Kidney capillary endothelial cell (primary cell): ENCODE results near the gene TTC17.
A peak's percentile ranks its signal among the peaks of the same experiment; 100 is the strongest.
"Not testable (repeated sequence)": the region's sequence is repeated elsewhere in the genome, so short reads cannot be mapped to it uniquely, and the experiment has no call there.

Experiments used
- DNase-seq: peaks from one replicate; pipeline ENCODE4 v3.0.0-alpha.2; 2018; ENCODE audit warnings: low spot score

TTC17 gene, protein sequence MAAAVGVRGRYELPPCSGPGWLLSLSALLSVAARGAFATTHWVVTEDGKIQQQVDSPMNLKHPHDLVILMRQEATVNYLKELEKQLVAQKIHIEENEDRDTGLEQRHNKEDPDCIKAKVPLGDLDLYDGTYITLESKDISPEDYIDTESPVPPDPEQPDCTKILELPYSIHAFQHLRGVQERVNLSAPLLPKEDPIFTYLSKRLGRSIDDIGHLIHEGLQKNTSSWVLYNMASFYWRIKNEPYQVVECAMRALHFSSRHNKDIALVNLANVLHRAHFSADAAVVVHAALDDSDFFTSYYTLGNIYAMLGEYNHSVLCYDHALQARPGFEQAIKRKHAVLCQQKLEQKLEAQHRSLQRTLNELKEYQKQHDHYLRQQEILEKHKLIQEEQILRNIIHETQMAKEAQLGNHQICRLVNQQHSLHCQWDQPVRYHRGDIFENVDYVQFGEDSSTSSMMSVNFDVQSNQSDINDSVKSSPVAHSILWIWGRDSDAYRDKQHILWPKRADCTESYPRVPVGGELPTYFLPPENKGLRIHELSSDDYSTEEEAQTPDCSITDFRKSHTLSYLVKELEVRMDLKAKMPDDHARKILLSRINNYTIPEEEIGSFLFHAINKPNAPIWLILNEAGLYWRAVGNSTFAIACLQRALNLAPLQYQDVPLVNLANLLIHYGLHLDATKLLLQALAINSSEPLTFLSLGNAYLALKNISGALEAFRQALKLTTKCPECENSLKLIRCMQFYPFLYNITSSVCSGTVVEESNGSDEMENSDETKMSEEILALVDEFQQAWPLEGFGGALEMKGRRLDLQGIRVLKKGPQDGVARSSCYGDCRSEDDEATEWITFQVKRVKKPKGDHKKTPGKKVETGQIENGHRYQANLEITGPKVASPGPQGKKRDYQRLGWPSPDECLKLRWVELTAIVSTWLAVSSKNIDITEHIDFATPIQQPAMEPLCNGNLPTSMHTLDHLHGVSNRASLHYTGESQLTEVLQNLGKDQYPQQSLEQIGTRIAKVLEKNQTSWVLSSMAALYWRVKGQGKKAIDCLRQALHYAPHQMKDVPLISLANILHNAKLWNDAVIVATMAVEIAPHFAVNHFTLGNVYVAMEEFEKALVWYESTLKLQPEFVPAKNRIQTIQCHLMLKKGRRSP

DNA sequence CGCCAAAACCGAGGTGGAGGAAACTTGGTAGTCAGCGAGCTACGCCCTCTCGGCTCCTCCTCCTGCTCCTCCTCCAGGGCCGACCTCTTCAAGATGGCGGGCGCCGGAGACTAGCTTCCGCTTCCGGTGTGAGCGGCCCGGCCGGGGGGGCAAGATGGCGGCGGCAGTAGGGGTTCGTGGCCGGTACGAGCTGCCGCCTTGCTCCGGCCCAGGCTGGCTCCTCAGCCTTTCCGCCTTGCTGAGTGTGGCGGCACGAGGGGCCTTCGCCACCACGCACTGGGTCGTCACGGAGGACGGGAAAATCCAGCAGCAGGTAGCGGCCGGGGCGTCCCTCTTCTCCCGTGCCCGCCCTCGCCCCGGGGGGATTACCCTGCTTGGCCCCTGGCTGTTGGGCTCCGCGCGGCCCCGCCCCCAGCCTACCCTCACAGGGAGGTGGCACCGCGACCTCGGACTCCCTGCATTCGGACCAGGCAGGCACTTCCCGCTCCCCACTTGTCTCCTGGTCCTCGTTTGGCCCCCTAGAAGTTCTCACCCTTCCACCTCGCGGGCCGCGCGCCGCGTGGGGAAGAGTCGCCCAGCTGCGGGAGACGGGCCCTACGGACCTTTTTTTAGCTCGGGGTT lies at the start of gene TTC17:
TSS of gene TTC17 (plus strand) at position 120 of the 621 bp plus-strand sequence. CDS start at position 155, 35 bp downstream.
- DNase-seq: peak; percentile 89

DNA sequence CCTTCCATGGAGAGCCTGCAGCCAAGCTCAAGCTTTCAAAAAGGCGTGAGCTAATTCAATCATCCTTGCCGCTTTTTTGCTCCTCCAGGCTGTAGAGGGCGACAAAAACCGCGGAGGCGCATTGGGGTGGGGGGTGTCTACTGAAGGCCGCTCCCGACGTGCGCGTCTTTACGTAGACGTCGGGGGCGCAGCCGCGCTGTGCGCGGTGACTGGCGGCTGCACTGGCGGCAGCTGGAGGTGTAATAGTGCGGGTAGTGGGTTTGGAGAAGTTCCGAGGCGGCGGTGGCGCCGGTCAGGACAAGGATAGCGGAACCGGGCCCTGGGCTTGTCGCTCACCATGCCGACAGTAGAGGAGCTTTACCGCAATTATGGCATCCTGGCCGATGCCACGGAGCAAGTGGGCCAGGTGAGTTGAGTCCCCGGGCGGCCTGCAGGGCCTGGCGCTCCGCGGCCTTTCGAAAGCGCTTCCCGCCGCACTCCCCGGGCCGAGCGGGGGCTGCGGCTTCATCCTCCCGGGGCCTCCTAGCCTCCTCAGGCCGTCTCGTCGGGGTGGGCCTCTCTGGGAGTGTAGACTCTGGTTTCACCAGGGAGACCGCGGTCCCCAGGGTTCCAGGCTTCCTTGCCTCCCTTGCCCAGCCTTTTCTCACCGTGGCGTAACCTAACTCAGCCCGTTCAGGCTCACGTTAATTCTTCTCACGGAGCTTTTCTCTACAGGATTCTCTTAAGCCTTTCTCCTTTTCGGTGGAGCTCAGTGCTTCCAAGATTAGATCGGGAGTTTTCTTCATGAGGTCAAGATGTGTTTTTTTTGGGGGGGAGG lies 46.7 kb upstream of the TTC17 start, which contains the start of gene API5:
TSS of gene API5 (plus strand) at position 206 of the 817 bp plus-strand sequence. CDS start at position 338, 132 bp downstream.
- peak; percentile 90 for DNase-seq

DNA sequence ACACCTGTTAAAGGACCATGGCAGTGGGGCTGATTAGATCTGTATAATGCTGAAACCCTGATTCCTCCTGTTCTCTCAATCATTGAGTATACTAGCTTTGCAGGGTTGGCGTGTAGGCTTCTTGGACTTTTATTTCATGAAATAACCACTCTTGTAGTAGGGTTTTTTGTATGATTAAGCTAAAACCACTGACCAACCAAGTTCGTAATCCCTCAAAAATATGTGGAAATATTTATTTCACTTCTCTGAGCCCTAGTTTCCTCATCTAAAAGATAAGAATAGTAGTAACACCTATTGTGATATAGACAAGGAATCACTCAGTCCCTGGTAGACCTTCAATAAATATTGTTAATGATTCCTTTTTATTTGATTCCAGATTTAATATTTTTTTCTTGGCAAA lies 42.8 kb upstream of the TTC17 start:
- no peak for DNase-seq

DNA sequence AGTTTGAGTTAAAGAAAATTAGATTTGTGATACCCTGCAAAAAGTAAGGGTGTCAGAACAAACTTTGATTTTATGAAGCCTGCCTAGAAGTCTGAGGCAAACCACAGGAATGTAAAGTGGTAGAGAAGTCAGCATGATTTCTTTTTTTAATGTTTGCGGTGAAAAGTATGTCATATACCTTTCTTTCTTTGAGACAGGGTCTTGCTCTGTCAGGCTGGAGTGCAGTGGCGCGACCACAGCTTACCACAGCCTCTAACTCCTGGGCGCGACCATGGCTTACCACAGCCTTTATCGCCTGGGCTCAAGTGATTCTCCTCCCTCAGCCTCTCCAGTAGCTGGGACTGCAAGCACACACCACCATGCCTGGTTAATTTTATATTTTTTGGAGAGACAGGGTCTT lies 42.3 kb upstream of the TTC17 start:
- no peak for DNase-seq

DNA sequence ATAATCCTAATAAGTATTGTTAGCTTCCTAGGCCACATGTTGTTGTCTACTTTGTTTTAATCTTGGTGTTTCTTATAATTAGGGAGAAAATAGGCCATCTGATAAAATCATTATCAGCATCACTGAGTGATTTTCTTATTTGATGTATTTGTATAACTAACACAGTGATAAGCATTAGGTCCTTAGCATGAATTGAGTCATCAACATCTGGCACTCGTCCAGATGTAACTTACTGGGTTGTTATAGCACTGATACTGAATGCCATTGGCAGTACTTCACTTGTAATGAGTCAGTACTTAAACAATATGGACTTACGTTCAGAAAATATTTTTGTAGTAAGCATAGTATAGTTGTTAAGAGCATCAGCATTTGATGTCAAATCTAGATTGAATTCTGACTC lies 30.7 kb upstream of the TTC17 start:
- peak; percentile 96 for DNase-seq

DNA sequence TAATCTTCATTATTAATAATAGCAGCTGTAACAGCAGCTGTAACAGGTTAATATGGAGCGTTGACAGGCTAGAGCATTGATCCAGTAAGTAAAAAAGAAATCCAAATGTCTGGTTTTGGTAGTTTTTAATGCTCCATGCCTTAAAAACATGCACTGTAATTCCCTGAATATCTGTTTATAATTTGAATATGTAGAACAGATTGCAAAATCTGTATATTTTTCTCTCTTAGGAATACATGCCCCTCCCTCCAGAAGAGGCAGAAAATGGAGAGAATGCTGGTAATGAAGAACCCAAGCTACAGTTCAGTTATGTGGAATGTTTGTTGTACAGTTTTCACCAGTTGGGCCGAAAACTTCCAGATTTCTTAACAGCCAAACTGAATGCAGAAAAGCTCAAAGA lies 30.2 kb upstream of the TTC17 start:
- DNase-seq: no peak

DNA sequence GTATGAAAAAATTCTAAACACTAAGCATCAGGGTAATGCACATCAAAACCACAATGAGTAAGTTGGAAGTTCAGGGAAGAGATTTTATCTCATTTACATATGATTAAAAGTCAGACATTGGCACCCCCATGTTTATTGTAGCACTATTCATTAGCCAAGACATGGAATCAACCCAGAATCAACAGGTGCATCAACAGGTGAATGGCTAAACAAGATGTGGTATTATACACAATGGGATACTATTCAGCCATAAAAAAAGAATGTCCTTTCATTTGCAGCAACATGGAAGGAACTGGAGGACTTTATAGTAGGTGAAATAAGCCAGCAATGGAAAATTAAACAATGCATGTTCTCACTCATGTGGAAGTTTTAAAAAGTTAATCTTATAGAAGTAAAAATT lies 17.6 kb upstream of the TTC17 start:
- DNase-seq: no peak

DNA sequence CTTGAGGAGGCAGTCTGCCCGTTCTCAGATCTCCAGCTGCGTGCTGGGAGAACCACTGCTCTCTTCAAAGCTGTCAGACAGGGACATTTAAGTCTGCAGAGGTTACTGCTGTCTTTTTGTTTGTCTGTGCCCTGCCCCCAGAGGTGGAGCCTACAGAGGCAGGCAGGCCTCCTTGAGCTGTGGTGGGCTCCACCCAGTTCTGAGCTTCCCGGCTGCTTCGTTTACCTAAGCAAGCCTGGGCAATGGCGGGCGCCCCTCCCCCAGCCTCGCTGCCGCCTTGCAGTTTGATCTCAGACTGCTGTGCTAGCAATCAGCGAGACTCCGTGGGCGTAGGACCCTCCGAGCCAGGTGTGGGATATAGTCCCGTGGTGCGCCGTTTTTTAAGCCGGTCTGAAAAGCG lies 7.3 kb upstream of the TTC17 start:
- DNase-seq: not testable (repeated sequence)

DNA sequence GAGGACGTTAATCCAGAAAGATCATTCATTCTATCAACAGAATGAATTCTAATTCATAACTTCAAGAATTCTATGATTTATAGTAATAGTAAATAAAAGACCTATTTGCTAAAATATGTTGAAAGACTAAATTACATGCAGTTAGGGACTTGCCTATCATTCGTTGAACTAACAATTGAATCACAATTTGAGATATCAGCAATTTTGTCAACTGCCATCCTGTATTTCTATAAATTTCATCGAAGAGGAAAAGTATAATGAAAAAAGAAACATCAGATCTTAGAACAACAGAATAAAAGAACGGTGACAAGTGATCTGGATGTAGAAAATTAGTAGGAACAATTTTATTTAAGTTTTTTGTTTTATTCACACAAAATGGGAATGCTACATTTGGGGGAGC lies 4.4 kb upstream of the TTC17 start:
- DNase-seq: no peak

DNA sequence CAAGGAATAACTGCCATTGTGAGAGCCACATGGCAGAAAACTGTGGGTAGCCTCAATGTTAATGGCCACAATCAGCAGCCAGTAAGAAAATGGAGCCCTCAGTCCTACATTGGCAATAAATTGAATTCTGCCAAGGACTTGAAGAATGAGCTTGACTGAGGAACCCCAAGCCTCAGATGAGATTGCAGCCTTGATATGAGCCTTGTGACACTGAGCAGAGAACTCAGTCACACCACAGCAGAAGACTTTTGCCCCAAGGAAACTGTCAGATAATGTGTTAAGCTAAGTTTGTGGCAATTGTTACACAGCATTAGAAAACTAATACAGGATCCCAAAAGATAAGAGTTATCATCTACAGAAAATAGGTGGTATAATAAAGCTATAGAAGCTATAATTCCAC lies 2.4 kb upstream of the TTC17 start:
- no peak for DNase-seq

DNA sequence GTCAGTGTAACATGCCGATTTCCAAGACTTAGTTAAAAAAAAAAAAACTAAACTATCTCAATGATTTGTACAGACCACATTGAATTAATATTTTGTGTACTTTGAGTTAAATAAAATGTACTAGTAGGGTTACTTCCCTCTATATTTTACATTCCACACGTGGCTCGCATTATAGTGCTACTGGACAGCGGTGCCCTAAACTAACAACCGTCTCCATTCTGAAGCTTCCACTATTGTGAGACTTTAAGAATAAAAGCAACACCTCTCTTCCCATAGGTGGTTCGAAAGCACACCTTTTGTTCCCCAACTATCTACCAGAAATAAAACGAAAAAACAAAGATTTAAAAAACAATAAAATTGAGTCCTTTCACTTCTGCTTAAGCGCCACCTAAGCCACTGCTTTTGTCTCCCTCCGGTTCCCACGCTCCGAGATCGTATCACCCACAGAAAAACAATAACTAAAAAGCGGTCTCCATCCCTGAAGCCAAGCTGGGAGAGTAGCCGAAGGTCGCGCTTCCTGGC lies 380 bp upstream of the TTC17 start:
- DNase-seq: no peak

DNA sequence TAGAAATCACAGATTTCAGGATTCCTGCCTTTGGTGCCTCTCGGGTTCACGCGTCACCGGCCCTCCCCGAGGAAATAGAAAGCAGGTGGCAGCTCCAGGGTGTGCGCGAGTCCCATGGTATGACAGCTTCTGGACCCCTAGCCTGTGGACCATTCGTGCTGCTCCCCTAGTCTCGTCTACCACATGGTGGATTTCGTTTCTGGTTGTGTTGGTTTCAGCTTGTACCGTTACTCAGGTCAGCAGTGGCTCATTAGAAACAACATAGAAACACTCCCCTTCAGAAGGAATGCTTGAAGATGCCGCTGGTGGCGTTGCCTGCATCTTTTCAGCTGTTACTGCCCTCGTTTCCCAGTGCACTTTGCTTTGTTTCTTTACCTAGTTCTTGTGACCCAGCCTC lies 700 bp downstream of the TTC17 start:
- peak; percentile 32 for DNase-seq

DNA sequence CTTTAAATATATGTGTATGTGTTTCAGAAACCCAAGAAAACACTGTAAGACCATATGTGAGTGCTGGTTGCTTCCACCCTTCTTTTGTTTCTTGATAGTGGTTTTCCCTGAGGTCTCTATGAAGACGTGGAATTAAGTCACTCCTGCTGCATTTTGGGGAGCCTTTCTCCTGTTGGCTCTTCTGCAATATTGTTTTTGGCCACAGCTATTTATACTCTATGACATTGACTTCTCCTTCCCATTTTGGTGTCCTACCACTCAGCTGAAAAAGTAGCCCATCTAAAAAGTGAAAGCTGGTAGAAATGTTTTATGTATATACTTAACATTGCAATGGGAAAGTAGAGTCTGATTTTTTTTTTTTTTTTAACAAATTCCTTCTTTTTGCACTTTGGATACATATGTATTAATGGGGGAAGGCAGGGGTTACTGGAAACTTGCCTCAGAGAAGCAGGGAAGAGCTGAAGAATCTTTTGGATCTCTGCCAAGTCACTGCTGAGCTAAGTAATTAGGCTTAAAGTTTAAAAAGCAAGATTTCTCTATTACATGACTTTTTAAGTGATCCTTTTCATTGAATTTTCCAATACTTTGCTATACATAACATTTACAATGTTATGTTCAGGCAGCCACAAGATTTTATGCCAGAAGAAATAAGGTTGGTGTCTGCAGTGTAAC lies 1.8 kb downstream of the TTC17 start:
- no peak for DNase-seq

DNA sequence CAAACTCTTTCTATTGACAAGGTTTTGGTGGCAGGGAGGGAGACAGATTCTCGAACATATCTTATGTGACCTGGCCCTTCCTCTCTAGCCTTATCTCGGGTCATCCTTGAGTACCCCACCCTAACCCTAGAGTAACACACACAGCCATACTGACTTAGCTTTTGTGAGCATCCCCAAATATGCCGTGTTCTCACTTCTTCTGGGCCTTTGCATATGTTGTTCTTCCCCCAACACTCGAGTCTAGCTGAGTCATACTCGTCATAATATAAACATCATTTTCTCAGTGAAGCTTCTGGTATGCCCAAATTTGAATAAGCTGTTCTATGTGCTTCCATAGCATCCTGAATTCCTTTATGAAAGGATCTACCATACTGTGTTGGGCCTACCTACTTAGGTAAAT lies 8.0 kb downstream of the TTC17 start:
- no peak for DNase-seq

DNA sequence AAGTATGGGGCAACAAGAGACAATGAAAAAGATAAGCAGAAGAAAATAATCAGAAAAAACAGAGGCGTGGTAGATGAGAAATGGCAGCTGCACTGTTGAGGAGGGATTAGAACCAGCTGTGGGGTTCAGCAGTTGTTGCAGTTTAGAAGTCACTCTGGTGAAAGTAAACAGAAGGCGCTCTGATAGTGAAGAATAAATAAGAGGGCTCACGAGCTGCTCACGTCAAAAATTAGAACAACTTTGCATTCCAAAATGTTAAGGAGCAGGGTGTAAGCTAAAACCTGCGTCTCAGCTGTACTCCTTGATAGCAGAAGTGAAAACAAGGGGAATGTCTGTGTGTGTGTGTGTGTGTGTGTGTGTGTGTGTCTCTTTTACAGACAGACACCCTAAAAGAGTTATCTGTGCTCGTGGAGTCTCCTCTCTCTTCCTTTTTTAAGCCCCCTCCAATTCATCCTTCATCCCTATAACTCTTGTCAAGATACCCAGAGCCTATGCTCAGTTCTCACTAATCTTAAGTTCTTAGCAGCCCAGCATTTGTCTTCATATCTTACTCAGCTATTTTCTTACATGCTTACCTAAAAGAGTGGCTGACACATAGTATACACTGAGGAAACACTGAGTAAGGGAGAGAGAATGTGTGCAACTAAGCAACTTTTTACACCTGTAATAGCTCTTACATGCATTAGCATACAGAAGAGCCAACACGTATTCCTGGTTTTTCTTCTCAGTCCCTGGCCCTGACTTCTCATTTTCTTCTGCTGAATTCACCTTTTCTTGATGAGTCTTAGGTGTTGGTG lies 8.9 kb downstream of the TTC17 start:
- no peak for DNase-seq

DNA sequence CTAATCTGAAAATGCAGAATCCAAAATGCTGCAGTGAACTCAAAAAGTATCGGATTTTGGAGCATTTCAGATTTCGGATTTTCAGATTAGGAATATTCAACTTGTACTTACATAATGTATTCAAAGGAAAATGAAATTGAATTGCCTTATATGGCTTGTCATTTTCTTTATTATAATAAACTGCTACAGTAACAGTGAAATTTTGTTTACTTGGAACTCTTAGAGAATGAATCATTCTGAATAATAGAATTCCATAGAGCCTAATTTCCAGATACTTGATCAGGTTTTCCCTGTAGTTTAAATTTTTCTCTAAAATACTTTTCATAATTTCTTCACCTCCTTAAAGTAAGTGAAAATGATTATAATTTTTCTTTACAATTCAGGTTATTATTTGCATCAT lies 17.3 kb downstream of the TTC17 start:
- no peak for DNase-seq

DNA sequence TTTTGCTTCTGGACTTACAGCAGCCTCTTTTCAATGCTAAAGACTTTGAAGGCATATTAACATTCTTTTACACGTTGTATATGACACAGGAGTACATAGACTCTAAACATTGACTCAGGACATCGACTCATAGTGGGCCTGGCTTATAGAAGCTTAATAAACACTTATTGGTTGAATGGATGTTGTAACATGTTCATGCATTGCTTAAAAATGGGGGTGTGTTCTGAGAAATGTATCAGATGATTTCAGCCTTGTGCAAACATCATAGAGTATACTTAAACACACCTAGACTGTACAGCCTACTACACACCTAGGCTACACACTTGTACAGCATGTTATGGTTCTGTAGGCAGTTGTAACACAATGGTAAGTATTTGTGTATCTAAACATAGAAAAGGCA lies 17.9 kb downstream of the TTC17 start:
- DNase-seq: peak; percentile 32

DNA sequence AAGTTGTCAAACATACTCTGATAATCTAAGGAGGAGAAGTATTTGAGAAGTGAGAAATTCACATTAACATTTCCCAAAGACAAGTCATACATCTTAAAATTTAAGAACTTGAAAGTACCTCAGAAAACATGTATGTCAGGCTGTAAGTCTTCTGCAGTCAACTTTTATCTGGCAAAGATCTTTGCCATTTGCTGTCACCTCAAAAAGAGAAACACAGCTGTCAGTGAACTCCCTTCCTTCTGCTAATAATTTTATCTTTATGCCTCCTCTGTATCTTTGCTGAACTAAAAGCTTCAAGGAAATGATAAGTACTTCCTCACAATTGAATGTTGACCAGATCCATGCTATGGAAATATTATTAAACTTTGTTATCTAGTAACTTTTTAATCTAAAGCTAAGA lies 18.7 kb downstream of the TTC17 start:
- DNase-seq: no peak

DNA sequence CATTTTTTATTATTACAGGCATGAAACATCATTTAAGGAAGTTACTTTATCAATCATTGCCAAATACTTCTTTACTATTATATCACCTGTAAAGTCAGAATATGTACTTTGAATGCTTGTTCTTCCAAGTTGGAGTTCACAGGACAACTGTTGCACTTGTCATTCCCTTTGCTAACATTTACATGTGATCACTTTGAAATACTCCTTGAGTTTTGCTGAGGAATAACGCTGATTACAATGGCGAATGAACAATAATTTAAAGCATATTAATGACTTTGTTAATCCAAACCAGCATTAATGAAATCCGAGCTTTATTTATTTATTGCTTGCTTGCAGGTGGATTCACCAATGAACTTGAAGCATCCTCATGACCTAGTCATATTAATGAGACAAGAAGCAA lies 20.2 kb downstream of the TTC17 start:
- DNase-seq: no peak

DNA sequence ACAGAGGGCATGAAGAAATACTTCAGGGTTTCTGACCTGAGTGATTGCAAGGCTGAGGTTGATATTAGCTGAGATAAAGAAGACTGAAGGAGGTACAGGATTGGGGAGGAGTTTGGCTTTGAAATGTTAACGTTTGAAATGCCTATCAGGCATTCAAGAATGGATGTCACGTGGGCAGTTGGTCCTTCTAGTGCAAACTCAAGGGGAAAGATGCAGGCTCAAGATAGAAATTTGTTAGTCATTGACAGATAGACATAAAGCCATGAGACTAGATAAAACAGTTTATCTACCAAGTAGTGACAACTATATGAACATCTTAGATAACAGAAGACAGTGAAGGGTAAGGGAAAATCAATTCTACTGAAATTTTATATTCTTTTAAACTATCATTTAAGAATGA lies 23.1 kb downstream of the TTC17 start:
- no peak for DNase-seq
